Adipocyte (in vitro differentiated cells): Measurements from ENCODE around the gene JHY.
A peak's percentile ranks its signal among the peaks of the same experiment; 100 is the strongest.

Experiments
- DNase-seq: peaks from one replicate; pipeline ENCODE4 v3.0.0-alpha.2; 2015; ENCODE audit warnings: low read depth
- H3K27me3 ChIP-seq: replicated peaks from 2 replicates; pipeline ENCODE4 v1.7.0; 2013; ENCODE audit warnings: mild to moderate bottlenecking, low read length, moderate library complexity; ENCODE audit not compliant: control insufficient read depth, insufficient read depth
- H3K36me3 ChIP-seq: 2 replicates; pipeline ENCODE4 v1.7.0; 2013; ENCODE audit warnings: low read length, mild to moderate bottlenecking, moderate library complexity; ENCODE audit not compliant: control insufficient read depth, insufficient read depth, severe bottlenecking
- H3K4me1 ChIP-seq: 2 replicates; pipeline ENCODE4 v1.7.0; 2013; ENCODE audit warnings: mild to moderate bottlenecking, low read length, moderate library complexity; ENCODE audit not compliant: control insufficient read depth, insufficient read depth
- H3K4me3 ChIP-seq: 2 replicates; pipeline ENCODE4 v1.7.0; 2013; ENCODE audit warnings: mild to moderate bottlenecking, low read length, moderate library complexity
- H3K9ac ChIP-seq: 2 replicates; pipeline ENCODE4 v1.7.0; 2013; ENCODE audit warnings: mild to moderate bottlenecking, low read length, moderate library complexity
- H3K9me3 ChIP-seq: 2 replicates; pipeline ENCODE4 v1.7.0; 2013; ENCODE audit warnings: mild to moderate bottlenecking, low read length, moderate library complexity; ENCODE audit not compliant: control insufficient read depth

JHY gene

GRCh38 chr11:122963961-122964360, 81.4 kb downstream of the JHY start:
- DNase-seq, result no peak
- Histone ChIP-seq H3K4me3 (no peak overlapping the region), H3K9me3 (peaks cover 5% of the 10 kb centered on the region), H3K9ac (no peak overlapping the region), H3K27me3 (peaks cover 24% of the 10 kb centered on the region), H3K4me1 (no peaks in the 10 kb centered on the region), H3K36me3 (no peaks in the 10 kb centered on the region)

GRCh38 chr11:122976061-122976733, 93.6 kb downstream of the JHY start:
- Histone ChIP-seq H3K9me3 (peaks cover 3% of the 10 kb centered on the region), H3K9ac (no peak overlapping the region), H3K36me3 (no peaks in the 10 kb centered on the region), H3K27me3 (peaks cover 87% of the 10 kb centered on the region), H3K4me1 (peaks cover 11% of the 10 kb centered on the region), H3K4me3 (no peak overlapping the region)
- DNase-seq, result no peak

DNA sequence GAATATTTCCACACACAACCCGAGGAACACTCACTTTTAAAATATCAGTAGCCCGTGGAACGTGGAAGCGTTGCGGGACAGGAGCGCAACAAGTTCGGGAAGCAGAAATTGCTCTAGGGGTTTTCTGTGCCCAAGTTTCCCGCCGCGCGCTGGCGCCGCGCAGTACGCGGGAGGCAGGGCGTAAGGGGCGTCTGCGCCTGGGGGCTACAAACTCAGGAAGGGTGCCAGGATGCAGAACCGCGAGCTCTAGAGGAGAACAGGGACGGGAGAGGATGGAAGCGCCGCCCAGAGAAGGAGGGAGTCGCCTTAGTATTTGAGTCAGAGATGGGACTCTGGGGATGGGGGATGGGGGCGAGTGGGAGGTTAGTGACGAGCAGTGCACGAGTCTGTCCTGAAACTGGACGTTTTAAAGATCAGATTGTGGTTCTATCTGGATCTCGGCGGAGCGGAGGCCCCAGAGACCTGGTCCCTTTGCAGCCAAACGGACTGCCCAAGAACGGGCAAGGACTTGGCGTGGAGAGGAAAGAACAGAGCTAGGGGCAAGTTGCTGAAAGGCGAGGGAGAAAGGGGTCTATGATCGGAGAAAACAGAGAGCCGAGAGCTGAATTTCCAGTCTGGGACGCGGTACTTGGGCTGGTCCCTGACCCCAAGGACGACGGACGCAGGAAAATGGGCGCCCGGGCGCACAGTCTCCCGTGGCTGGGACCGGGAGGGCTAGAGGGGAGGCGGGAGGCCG, 94.3 kb downstream of the JHY start:
- peak overlapping the region; percentile 31 for H3K4me3 ChIP-seq
- H3K27me3 ChIP-seq, result peaks cover 91% of the 10 kb centered on the region
- H3K9ac ChIP-seq, result no peak overlapping the region
- H3K36me3 ChIP-seq, result no peaks in the 10 kb centered on the region
- no peak for DNase-seq
- H3K4me1 ChIP-seq, result peaks cover 11% of the 10 kb centered on the region
- H3K9me3 ChIP-seq, result peaks cover 3% of the 10 kb centered on the region

- H3K36me3 ChIP-seq, result no peaks in the 10 kb centered on the region
- H3K4me3 ChIP-seq, result peak overlapping the region; percentile 31
- peaks cover 94% of the 10 kb centered on the region for H3K27me3 ChIP-seq
- no peak for DNase-seq
- no peak overlapping the region for H3K9ac ChIP-seq
- peaks cover 11% of the 10 kb centered on the region for H3K4me1 ChIP-seq
- H3K9me3 ChIP-seq, result peaks cover 3% of the 10 kb centered on the region
Observed at GRCh38 chr11:122977470-122978298, 95.1 kb downstream of the JHY start.

GRCh38 chr11:122978299-122978620, 95.7 kb downstream of the JHY start:
- H3K4me1 ChIP-seq, result peaks cover 11% of the 10 kb centered on the region
- no peak overlapping the region for H3K9ac ChIP-seq
- no peak for DNase-seq
- no peaks in the 10 kb centered on the region for H3K36me3 ChIP-seq
- no peak overlapping the region for H3K4me3 ChIP-seq
- H3K27me3 ChIP-seq, result peaks cover 94% of the 10 kb centered on the region
- H3K9me3 ChIP-seq, result peaks cover 3% of the 10 kb centered on the region

DNA sequence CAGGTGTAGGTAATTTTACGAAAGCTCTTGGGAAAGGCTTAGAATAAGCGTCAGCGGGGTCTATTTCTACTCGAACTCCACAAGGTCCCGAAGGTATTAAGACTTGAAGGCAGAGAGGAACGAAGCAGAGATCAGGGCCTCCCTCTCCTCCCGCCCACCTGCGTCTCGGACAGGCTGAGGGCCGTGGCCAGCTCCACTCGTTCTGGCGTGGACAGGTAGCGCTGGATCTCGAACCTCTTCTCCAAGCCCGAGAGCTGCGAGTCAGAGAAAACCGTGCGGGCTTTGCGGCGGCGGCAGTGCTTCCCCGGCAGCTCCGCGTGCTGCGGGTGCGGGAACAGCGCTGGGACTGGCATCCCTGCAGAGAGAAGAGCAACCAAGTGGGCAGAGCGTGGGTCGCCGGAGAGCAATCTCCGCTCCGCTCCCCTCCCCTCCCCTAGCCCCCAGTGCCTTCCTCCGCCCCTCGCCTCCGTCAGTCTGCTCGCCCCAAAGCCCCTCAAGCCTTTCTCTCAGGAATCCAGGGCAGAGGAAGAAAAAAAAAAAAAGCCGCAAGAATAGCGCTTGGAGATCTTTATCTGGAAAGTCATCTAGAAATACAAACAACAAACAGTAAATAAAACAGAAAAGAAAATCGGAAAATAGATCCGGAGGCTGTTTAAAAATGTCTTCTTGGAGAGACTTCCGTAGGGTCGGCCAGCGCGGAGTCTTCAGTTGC, 96.7 kb downstream of the JHY start:
- Histone ChIP-seq H3K9me3 (peaks cover 3% of the 10 kb centered on the region), H3K4me3 (no peak overlapping the region), H3K4me1 (peaks cover 14% of the 10 kb centered on the region), H3K27me3 (peaks cover 92% of the 10 kb centered on the region), H3K9ac (no peak overlapping the region), H3K36me3 (no peaks in the 10 kb centered on the region)
- DNase-seq, result no peak

DNA sequence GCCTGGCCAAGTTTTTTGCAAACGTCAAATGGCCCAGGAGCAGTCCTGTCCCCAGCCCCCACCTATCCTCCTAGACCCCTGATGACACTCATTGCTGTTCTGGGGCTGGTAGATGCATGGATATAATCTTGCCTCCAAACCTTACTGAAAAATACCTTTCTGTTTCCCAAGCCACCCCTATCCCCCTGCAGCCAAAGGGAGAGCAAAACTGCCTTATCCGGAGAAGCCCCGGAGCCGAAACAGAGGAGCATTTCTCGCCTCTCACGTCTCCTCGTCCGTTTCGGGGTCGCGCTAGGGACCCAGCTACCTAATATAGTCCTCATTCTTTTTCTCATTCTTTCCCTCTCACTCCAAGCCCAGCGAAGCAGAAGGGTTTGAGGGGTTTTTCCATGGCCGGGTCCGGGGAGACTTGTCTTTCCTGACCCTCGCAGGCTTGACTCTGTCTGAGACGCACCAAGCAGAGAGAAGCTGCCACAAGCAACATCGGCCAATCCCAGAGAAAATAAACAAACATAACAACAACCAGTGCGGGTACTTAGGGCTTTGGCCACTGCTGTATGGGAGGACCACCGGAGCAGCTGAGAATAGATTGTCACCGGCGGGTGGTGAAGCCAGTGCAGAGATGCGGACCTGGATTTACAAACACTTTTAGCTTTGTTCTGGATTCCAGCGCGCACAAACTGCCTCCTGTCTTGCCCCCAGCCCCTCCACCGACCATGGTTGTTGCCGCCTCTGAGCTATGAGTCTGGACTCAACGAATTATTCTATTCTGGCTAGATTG, 97.4 kb downstream of the JHY start:
- Histone ChIP-seq H3K4me1 (peaks cover 14% of the 10 kb centered on the region), H3K36me3 (no peaks in the 10 kb centered on the region), H3K9me3 (peaks cover 3% of the 10 kb centered on the region), H3K4me3 (no peak overlapping the region), H3K27me3 (peaks cover 87% of the 10 kb centered on the region), H3K9ac (no peak overlapping the region)
- no peak for DNase-seq

DNA sequence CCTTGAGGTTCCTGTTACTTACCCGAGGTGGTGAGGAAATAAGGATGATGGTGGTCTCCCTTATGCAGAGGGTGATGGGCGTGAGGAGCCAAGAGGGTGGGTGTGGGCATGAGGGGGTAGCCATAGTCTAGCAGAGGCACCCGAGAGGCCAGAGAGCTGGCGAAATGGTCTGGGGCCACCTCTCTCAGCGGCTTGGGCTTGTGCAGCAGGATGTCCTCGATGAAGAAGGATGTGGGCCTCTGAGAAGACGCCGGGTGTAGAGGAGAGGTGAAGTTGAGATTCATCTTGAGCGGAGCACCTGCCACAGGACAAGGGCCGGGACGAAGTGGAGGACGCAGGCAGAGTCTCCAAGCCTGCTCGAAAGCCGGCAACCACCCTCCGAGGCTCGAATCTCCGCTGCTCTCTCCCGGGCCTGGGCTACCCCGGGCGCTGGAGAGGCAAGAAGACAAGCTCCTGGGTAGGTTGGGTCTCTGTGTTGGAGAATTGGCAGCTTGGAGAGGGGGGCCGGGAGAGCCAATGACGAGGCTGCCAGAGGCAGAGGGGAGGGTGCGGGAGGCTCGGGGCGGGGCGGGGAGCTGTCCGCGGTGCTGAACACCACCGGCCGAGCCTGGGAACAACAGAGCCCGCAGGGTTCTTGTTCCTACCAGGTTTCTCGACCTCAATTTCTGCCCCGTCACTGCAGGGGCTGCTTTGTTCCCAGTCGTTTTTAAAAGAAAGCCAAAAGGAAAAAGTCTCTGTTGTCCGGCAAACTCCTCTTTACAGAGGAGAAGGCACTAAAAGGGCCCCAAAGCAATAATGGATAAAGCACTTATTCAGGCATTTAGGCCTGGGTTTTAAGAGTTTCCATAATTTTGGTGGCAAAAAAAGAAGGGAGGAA, 99.1 kb downstream of the JHY start, which contains the start of gene BSX:
Gene BSX (minus strand): TSS at position 447 of the 877 bp plus-strand sequence. CDS start 163 bp downstream, at position 284.
- peak; percentile 70 for DNase-seq
- Histone ChIP-seq H3K36me3 (no peaks in the 10 kb centered on the region), H3K27me3 (peaks cover 87% of the 10 kb centered on the region), H3K4me3 (no peak within 1 kb of the TSS), H3K9ac (no peak within 1 kb of the TSS), H3K9me3 (peaks cover 3% of the 10 kb centered on the region), H3K4me1 (peaks cover 14% of the 10 kb centered on the region)

DNA sequence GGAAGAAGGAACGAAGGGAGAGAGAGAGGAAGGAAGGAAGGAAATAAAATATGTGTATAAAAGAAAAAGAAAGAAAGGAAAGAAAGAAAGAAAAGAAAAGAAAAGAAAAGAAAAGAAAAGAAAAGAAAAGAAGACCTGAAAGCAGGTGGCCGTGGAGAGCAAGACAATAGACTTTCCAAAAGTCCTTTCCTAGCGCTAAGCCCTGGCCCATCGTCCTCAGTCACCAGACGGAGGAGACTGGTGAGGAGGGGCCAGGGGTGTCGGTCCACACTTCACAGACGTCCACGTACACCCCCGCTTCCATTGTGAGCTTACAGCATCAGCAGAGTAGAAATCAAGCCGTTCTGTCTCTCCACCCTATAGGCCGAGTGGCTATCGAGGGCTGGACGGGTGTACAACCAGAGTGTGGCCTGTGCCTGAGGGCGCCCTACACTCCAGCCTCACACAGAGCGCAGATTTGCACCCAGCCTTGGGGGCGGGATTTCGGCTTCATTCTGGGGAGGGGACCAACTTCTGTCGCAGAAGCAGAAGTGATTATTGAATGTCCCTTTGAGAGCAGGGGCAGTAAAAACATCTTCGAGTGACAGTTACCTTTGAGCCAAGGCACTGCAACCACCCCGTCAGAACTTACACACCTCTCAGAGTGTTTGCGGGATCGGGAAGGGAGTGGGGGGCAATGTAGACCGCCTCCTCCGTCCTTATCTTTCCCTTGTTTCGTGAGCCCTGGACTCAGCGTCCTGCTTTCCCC, 101.1 kb downstream of the JHY start:
- Histone ChIP-seq H3K4me3 (peak overlapping the region; percentile 87), H3K4me1 (peaks cover 3% of the 10 kb centered on the region), H3K36me3 (no peaks in the 10 kb centered on the region), H3K9ac (peak overlapping the region; percentile 69), H3K27me3 (peaks cover 81% of the 10 kb centered on the region), H3K9me3 (no peaks in the 10 kb centered on the region)
- DNase-seq, result no peak
